Progenitor cell of endocrine pancreas (in vitro differentiated cells): ENCODE results near the gene MAST4. TPM values are rescaled to one million over a fixed set of nuclear protein-coding genes. Genes with fewer than 3 reads are reported as not detected.

ENCODE experiments used
- DNase-seq: peaks from one replicate; pipeline ENCODE4 v3.0.0; 2021; ENCODE audit warnings: low spot score; ENCODE audit not compliant: unreplicated experiment
- H3K27ac Mint-ChIP-seq: 2 replicates; pipeline ENCODE4 v1.8.0; 2021; ENCODE audit warnings: mild to moderate bottlenecking, moderate library complexity, mixed read lengths
- H3K27me3 Mint-ChIP-seq: 2 replicates; pipeline ENCODE4 v1.8.0; 2021; ENCODE audit warnings: mixed read lengths
- H3K36me3 Mint-ChIP-seq: 2 replicates; pipeline ENCODE4 v1.8.0; 2022; ENCODE audit warnings: mixed read lengths; ENCODE audit not compliant: insufficient read depth
- H3K4me1 Mint-ChIP-seq: 2 replicates; pipeline ENCODE4 v1.8.0; 2021; ENCODE audit warnings: low read depth, mixed read lengths
- H3K4me3 Mint-ChIP-seq: 2 replicates; pipeline ENCODE4 v1.8.0; 2021; ENCODE audit warnings: low read depth, mild to moderate bottlenecking, moderate library complexity, mixed read lengths
- H3K9me3 Mint-ChIP-seq: 2 replicates; pipeline ENCODE4 v1.8.0; 2021; ENCODE audit warnings: low read depth, mixed read lengths
- CTCF ChIP-seq: fragments of 200-600 bp; sonication (generic); IDR thresholded peaks from one replicate; pipeline ENCODE4 v1.5.0; 2021; ENCODE audit warnings: antibody characterized with exemption, mild to moderate bottlenecking; ENCODE audit not compliant: unreplicated experiment
- total RNA-seq: library from RNA; stranded (reverse); gene quantifications from 2 replicates; pipeline ENCODE4 v1.2.1, GENCODE V29; 2021

The MAST4 gene
- total RNA-seq, 1 donor from 2014 or later = 45.3 TPM

DNA sequence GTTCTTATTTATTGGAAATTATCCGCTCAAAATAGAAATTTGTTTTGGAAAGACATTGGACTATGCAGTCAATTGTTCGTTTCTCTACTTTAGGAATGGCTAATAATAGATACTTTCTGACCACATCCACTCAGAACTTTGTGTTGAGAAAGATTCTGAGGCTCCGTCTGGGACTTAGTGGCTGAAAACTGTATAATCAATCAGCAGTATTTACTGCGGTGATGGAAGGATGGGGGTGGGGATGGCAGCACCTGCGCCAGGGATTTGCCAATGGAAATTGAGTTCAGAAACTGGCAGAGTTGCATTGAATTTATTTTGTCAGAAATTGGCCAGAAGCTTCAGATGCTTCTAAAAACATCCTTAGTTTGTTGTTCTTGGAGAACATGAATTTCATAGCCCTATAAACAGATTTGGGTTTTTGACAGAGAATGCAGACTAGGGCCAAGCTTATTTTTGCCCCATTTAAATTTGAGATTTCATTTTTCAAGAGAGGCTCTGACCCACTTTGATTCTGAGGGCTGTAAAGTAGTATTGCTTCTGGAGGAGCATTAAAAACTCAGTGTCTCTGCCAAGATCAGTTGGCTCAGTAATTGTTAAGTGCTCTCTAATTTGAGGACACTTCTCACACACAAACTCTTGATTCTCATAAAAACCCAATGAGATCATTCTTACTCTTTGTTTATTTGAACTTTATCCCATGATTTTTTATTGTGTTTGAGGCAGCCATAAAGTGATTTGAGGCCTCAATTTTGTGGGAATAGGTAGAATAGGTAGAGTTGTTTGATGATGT, 385.3 kb downstream of the MAST4 start:
- H3K4me1 Mint-ChIP-seq = peaks cover 14% of the 10 kb centered on the region
- H3K4me3 Mint-ChIP-seq = no peak overlapping the region
- peaks cover 5% of the 10 kb centered on the region for H3K27me3 Mint-ChIP-seq
- no peaks in the 10 kb centered on the region for H3K36me3 Mint-ChIP-seq
- no peaks in the 10 kb centered on the region for H3K9me3 Mint-ChIP-seq
- no peak overlapping the region for H3K27ac Mint-ChIP-seq
- no peak for TF ChIP-seq CTCF
- DNase-seq = no peak

GRCh38 chr5:66982056-66982387, 385.8 kb downstream of the MAST4 start:
- Mint-ChIP-seq H3K27ac (no peak overlapping the region), H3K36me3 (no peaks in the 10 kb centered on the region), H3K27me3 (peaks cover 5% of the 10 kb centered on the region), H3K9me3 (no peaks in the 10 kb centered on the region), H3K4me1 (peaks cover 15% of the 10 kb centered on the region), H3K4me3 (no peak overlapping the region)
- no peak for DNase-seq
- TF ChIP-seq CTCF = no peak

DNA sequence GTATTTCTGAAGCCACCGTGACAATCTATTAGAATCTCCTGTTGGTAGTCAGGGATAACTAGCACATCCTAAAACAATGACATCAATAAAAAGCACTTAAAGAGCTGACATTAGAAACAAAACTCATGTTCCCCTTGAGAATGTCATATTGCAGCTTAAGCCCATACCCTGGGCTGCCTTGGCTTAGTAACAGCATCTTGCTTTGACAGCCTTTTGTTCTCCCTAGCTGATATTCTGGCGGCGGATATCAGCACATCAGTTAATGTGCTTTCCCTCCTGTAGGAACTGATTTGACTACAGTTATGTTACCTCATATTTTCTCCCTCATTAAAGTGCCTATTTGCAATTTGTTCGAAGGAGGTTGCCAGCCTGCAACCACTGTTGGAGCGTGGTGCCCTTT, 386.3 kb downstream of the MAST4 start:
- Mint-ChIP-seq H3K27ac (no peak overlapping the region), H3K36me3 (no peaks in the 10 kb centered on the region), H3K27me3 (peaks cover 5% of the 10 kb centered on the region), H3K4me1 (peaks cover 15% of the 10 kb centered on the region), H3K9me3 (no peaks in the 10 kb centered on the region), H3K4me3 (no peak overlapping the region)
- DNase-seq = no peak
- no peak for TF ChIP-seq CTCF

DNA sequence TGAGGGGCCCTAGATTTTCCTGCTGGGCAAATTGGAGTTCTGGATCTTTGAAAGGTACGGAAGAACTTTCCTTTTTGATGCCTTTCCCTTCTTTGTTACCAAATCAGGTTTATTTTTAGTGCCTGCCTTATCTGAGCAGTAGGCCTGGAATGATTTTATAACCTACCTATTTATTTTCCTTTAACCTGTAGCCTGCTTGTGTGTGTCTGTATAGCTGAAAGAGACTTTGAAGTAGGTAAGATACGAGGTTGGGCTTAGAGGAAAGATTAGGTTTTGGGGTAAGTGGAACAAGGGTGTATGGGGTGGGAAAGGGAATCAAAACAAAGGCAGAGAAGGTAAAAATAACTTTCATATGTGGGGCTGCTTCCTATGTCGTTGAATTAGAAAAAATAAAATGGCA, 389.2 kb downstream of the MAST4 start:
- Mint-ChIP-seq H3K27ac (peak overlapping the region; percentile 47), H3K36me3 (no peaks in the 10 kb centered on the region), H3K9me3 (no peaks in the 10 kb centered on the region), H3K27me3 (no peaks in the 10 kb centered on the region), H3K4me1 (peaks cover 15% of the 10 kb centered on the region), H3K4me3 (no peak overlapping the region)
- DNase-seq = no peak
- no peak for TF ChIP-seq CTCF

DNA sequence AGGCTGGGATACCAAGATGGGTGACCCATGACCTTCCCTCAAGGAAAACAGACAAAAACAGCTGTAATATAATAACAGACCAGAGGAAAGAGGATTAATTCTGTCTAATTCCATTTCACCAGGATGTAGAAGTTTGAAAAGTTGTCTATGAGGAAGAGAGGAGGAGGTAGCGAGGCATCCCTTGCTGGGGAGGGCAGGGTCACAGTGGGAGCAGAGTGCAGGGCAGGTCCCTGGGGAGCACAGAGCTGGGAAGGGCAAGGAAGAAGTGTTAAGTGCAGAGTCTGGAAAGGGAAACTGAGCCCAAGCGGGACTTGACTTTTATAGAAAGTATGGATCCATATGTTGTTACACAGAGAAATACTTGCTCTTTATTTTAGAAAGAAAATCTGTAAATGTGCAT, 389.8 kb downstream of the MAST4 start:
- no peak for TF ChIP-seq CTCF
- Mint-ChIP-seq H3K9me3 (no peaks in the 10 kb centered on the region), H3K36me3 (no peaks in the 10 kb centered on the region), H3K4me3 (no peak overlapping the region), H3K4me1 (peaks cover 15% of the 10 kb centered on the region), H3K27me3 (no peaks in the 10 kb centered on the region), H3K27ac (peak overlapping the region; percentile 47)
- DNase-seq = no peak
